Measurements from ENCODE around the gene NACC2.

Gene NACC2

DNA sequence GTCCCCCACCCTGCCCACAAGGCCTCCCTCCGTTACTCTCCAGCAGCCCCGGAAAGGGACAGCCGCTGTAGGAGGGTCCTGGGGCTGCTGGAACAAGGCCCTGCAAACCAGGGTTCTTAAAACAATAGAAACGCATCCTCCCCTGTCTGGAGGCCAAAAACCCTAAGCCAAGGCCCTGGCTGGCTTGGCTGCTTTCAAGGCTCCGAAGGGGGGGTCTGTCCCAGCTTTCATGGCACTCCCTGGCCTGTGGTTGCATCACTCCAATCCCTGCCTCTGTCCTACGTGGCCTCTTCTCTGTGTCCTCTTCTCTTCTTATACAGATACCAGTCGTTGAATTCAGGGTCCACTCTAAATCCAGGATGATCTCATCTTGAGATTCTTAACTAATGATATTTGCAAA is 126.5 kb downstream of the NACC2 start:
- in situ Hi-C loops (cut with MboI; ENCODE audit: low sequenced_read_pairs), result loop anchor here (10.0 kb wide), 1 partner anchor 156 kb away; no protein-coding TSS in a partner anchor

DNA sequence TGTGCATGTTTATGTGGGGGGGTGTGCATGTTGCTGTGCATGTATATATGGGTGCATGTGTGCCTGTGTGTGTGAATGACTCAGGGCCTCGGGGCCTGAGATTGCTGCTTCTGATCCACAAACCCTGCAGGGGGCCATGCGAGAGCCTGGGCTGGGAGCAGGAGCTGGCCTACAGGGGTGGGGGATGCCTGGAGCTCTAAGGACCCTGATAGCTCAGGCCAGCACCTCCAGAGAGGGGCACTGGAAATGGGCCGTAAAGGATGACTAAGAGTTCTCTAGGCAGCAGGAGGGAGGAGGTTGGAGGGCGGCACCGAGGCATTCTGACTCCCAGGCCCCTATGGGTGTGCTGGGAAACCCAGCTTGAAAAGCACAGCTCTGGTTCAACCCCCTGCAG is 127.0 kb downstream of the NACC2 start:
- in situ Hi-C loops (cut with MboI; ENCODE audit: low sequenced_read_pairs), result loop anchor here (10.0 kb wide), 1 partner anchor 157 kb away; no protein-coding TSS in a partner anchor

DNA sequence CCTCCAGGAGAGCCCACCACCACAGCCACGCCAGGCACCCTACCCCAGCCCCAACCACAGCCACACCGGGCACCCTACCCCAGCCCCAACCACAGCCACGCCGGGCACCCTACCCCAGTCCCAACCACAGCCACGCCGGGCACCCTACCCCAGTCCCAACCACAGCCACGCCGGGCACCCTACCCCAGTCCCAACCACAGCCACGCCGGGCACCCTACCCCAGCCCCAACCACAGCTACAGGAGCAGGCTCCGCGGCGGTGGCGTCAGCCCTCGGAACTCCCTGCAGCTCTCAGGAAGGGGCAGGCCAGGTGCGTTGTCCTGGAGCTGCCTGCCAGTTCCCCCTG is 128.2 kb downstream of the NACC2 start:
- in situ Hi-C loops (cut with MboI; ENCODE audit: low sequenced_read_pairs), result loop anchor here (10.0 kb wide), 1 partner anchor 158 kb away; no protein-coding TSS in a partner anchor

DNA sequence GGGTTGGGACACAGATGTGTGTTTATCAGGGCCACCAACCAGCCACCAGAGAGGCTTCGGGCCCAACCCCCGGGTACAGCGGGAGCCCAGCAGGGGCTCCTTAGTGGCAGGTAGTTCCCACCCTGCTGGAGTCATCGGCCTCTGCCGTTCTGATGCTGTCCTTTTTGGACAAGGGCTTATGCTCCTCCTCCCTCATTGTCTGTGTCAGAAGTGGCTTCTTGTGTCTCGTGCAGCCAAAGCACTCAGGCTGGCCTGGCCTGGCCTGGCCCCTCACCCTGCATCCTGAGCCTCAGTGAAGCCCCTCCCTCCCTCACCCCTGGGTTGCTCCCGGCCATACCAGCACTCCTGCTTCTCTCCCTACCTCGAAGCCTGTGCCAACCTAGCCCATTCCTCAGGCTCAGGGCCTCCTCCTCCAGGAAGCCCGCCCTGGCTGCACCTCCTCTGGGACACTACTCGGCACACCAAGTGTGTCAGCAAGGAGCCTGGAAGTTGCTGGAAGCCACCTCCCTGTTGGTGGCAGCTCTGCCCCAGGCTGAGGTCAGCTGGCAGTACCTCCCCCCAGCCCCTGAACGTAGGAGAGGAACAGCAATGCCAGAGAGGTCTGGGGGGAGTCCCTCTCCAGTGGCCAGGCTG is 129.8 kb downstream of the NACC2 start:
- in situ Hi-C loops (cut with MboI; ENCODE audit: low sequenced_read_pairs), result loop anchor here (10.0 kb wide), 1 partner anchor 160 kb away; no protein-coding TSS in a partner anchor

DNA sequence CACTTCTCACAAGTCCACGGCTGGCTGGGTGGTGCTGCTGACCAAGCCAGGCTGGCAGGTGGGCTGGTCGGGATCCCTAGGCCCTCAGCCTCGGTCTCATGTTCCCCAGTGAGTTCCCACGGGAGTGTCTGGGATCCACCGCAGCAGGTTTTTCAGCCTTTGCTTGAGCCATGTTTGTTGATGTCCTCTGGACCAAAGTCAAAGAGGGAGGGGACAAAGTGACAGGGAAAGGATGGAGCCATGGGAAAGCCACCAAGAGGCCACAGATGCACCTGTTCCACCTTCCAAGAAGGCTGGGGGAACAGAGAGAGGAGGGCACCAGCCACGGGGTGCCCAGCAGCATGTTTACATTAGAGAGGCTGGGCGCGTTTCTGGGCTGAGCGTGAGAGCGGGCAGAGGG is 131.2 kb downstream of the NACC2 start:
- in situ Hi-C loops (cut with MboI; ENCODE audit: low sequenced_read_pairs), result loop anchor here (10.0 kb wide), 1 partner anchor 161 kb away; no protein-coding TSS in a partner anchor

DNA sequence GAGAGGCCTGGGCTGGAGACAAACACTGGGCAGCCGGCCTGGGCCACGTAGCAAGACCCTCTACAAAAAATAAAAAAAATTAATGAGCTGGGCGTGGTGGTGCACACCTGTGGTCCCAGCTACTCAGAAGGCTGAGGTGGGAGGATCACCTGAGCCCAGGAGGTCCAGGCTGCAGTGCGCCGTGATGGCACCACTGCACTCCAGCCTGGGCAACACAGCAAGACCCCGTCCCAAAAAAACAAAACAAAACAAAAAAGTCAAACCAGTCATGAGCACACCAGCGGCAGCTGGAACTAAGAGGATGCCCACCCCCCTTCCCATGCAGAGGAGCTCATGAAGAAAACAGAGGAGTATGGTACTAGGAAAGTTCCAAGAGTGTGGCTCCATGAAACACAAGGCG is 131.8 kb downstream of the NACC2 start:
- in situ Hi-C loops (cut with MboI; ENCODE audit: low sequenced_read_pairs), result loop anchor here (10.0 kb wide), 1 partner anchor 161 kb away; no protein-coding TSS in a partner anchor

DNA sequence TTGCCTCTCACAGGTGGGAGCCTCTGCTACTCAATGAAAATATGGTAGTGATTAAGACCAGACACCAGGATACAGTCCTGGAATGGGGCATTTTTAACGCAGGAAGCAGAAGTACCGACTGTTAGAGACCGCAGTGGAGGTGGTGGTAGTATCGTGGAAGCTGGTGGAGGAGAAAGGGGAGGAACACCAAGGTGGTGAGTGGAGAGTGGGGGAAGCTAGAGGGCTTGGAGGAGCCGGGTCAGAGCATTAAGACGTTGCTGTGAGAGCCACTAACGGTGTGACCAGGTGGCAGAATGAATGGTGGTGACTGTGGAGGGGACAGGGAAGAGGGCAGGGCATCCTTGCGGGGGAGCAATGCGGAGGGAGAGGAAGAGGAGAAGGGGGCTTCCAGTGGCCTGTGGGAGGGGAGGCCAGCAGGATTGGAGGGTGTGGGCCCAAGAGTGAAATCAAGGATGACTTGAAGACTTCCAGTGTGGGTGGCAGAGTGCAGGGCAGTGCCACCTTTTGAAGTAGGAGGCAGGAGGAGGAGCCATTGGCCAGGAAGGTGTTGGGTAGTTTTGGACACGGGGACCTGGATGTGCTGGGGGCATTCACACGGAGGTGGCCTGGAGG is 132.3 kb downstream of the NACC2 start:
- in situ Hi-C loops (cut with MboI; ENCODE audit: low sequenced_read_pairs), result loop anchor here (10.0 kb wide), 1 partner anchor 162 kb away; no protein-coding TSS in a partner anchor

DNA sequence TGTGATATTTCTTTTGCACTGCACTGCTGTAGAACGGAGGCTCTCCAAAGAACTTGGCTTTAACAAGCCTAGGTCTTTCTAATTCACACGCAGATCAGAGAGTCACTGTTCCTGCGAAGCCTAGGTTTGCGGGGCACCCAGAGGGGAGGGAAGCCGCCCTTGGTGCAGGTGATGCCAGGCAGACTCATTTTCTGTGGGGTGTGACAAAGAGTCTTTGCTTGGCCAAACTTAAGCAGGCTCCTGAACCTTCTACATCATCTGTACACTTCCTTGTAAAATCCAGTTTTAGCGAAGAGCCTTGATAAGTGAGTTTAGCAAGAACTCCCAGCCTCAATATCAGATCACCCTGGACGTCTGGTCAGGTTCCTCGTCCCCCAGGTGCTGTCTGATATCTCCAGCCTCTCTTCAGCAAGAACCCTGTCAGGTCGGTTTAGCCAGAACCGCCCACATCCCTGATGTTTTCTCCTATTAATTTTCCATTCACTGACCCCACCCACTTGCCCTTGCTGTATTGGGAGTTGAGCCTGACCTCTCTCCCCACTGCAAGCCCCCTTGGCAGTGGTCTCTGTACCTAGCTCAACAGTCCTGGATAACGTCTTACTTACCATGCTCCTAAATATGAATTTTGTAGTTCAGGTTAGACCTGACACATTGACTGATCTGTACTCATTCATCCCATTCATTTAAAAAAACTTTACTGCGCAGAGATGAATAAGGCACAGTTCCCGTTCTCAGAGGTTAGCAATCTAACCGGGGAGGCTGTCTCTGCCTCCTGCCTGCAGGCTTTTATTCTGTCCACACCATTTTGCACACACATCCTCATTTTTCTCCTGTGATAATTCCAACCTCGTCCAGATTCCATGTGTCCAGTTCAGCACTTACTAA is 133.0 kb downstream of the NACC2 start:
- in situ Hi-C loops (cut with MboI; ENCODE audit: low sequenced_read_pairs), result loop anchor here (10.0 kb wide), 1 partner anchor 163 kb away; no protein-coding TSS in a partner anchor

DNA sequence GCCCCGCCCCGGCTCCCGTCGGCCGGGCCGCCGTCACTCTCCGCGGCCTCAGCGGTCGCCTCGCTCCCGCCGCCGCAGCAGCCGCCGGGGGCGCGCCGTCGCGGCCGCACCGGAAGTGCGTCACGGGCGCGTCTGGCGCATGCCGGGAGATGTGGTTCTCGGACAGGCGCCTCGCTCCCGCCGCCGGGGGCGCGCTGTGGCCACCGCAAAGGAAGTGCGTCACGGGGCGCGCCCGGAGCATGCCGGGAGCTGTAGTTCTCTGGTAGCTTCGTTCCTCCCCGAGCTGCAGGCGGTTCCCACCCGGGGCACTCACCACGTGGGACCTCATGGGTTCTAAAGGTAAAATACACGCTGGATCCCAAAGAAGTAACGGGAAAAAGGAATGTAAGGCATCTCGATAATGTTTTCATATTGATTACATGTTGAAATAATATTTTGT is 133.8 kb downstream of the NACC2 start, which contains the start of gene UBAC1:
Gene UBAC1 (minus strand): TSS at position 97 of the 439 bp plus-strand sequence. CDS start 211 bp downstream, outside the sequence.
- in situ Hi-C loops (cut with MboI; ENCODE audit: low sequenced_read_pairs), result loop anchor here (10.0 kb wide), 1 partner anchor 164 kb away; no protein-coding TSS in a partner anchor

DNA sequence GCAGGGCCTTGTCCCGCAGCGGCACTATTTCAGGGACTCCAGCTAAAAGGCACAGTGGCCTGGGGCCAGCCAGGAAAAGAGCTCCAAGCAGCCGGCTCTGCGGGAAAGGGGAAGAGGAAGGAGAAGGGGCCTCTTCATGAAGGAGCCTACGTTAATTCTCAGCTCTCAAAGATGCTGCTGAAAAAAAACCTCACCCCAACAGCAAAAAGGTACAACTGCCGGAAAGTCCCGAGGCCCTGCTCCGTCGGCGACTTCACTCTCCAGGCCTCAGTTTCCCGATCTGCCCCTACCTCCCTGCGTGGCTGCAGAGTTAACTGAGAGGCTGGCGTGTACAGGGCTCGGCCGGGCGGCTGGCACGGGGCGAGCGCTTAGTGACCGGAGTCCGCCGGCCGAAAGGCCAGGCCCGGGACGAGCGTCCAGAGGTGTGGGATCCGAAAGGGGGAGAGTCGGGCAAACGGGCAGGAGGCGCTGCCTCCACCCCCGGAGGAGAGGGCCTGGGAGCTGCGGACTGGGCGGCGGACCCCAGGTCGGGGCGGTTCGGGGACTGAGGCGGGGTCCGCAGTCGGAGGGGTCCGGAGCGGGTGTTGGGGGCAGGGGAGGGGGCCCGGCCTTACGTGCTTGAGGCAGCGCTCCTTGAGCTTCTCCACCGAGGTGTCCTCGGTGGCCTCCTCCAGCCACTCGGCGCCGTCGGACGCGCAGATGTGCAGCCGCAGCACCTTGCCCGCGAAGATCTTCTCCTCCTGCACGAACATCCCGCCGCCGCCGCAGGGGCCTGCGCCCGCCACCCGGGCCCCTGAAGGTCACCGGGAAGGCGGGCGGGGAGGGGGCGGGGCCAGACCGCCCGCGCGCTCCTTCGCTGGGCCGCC is 134.4 kb downstream of the NACC2 start:
- in situ Hi-C loops (cut with MboI; ENCODE audit: low sequenced_read_pairs), result loop anchor here (10.0 kb wide), 1 partner anchor 164 kb away; no protein-coding TSS in a partner anchor

DNA sequence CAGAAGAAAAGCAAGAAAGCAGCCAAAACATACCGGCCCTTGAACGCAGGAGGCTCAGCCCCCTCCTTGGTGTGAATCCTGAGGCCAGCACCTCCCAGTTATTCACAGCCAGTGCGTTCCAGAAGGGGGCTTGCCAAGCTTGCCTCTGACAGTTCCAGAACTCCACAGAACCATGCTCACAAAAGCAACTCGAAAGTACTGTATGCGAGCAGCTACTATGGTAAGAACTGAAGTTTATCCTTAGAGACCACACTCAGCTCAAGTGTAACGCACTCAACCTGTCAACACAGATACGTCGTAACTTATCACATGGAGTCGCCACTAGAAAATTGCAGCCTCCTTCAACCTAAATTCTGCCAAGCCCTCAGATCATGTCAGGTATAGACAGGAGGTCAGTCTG is 135.3 kb downstream of the NACC2 start:
- in situ Hi-C loops (cut with MboI; ENCODE audit: low sequenced_read_pairs), result loop anchor here (10.0 kb wide), 1 partner anchor 165 kb away; no protein-coding TSS in a partner anchor

DNA sequence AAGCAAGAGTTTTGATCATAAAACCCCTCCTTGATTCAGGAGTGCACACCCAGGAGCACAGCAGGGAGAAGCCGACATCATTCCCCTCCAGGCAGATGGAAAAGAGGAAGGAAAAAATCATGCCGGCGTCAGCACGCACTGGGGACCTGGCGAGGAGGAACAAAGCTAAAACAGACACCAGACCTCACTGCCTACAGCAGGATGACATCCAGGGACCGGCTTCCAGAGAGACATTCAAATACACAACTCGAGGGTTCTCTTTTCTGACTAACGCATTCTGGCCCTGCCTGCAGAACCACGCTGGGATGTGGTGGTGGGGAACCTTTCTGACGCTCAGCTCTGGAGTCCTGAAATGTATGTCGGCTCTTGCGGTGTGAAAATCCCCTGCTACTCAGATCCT is 136.6 kb downstream of the NACC2 start:
- in situ Hi-C loops (cut with MboI; ENCODE audit: low sequenced_read_pairs), result no loop called here

DNA sequence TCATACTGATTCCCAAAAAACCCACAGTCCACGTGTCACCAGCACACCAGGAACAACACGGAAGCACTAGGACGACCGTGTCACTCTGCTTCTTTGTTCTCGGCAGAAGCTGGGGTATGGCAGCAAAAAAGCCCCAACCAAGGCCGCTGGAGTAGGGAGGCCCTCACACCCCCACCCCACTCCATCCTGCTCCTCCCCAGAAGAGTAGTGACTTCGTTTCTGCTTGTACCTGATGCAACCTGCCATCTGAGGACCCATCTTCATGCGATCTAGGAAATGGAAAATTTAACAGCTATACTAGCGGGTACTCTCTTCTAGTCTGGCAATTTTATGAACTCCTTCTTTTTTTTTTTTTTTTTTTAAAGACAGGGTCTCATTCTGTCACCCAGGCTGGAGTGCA is 137.7 kb downstream of the NACC2 start:
- in situ Hi-C loops (cut with MboI; ENCODE audit: low sequenced_read_pairs), result no loop called here

DNA sequence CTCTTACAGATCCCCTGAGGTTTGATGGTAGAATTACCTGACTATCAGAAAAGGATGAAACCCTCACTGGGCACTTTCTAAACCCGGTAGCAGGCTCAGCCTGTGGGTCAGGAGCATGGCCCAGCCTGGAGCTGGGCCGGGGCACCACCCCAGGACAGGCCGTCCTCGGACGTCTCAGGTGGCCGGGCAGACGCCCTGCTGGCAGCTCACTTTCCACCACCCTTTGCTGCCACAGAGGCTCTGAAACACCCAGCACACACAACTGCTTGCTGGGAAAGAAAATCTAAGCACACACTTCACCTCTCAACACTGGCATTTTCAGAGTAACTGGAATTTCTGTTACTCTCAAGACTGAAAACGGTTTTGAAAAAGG is 138.3 kb downstream of the NACC2 start:
- in situ Hi-C loops (cut with MboI; ENCODE audit: low sequenced_read_pairs), result no loop called here

All from HL-60/S4 (cell line).